NCI-H524 (cell line): Measurements from ENCODE around the gene ST6GALNAC6.
A peak's percentile ranks its signal among the peaks of the same experiment; 100 is the strongest.
"Not testable (repeated sequence)": the region's sequence is repeated elsewhere in the genome, so short reads cannot be mapped to it uniquely, and the experiment has no call there.

Experiments used
- DNase-seq, 2 experiments: peaks; one replicate each; lab custom pipeline; 2025; lab: John Stamatoyannopoulos, UW

Gene ST6GALNAC6

GRCh38 chr9:127873223-127873691 is 26.1 kb downstream of the ST6GALNAC6 start:
- DNase-seq: peak in 1 of 2 experiments; percentile 39

GRCh38 chr9:127872369-127873222 is 26.8 kb downstream of the ST6GALNAC6 start:
- no peak for DNase-seq

- no peak for DNase-seq
Measured at GRCh38 chr9:127871531-127871930, 27.9 kb downstream of the ST6GALNAC6 start.

- no peak for DNase-seq
Measured at GRCh38 chr9:127870887-127871286, 28.5 kb downstream of the ST6GALNAC6 start.

GRCh38 chr9:127870153-127870491 is 29.3 kb downstream of the ST6GALNAC6 start:
- not testable (repeated sequence) for DNase-seq

- peak; percentile 79 to 83 for DNase-seq
Measured at GRCh38 chr9:127869310-127870152, 29.9 kb downstream of the ST6GALNAC6 start.

- no peak for DNase-seq
Measured at GRCh38 chr9:127868278-127868902, 31.0 kb downstream of the ST6GALNAC6 start.

GRCh38 chr9:127867356-127868277 is 31.8 kb downstream of the ST6GALNAC6 start:
- DNase-seq: no peak

- DNase-seq: no peak
Measured at GRCh38 chr9:127866535-127866934, 32.9 kb downstream of the ST6GALNAC6 start.

GRCh38 chr9:127865645-127866464 is 33.5 kb downstream of the ST6GALNAC6 start:
- DNase-seq: no peak

GRCh38 chr9:127863191-127863621 is 36.2 kb downstream of the ST6GALNAC6 start:
- DNase-seq: peak in 1 of 2 experiments; percentile 31

- DNase-seq: no peak
Measured at GRCh38 chr9:127862075-127863011, 37.1 kb downstream of the ST6GALNAC6 start.

- DNase-seq: no peak
Measured at GRCh38 chr9:127860779-127861178, 38.6 kb downstream of the ST6GALNAC6 start.

GRCh38 chr9:127860260-127860659 is 39.1 kb downstream of the ST6GALNAC6 start:
- no peak for DNase-seq

GRCh38 chr9:127858041-127858512 is 41.3 kb downstream of the ST6GALNAC6 start:
- DNase-seq: peak; percentile 95 to 96

- DNase-seq: no peak
Measured at GRCh38 chr9:127857278-127857677, 42.1 kb downstream of the ST6GALNAC6 start.

GRCh38 chr9:127856729-127857116 is 42.7 kb downstream of the ST6GALNAC6 start:
- no peak for DNase-seq

GRCh38 chr9:127856094-127856728 is 43.2 kb downstream of the ST6GALNAC6 start:
- DNase-seq: no peak

- no peak for DNase-seq
Measured at GRCh38 chr9:127855522-127855921, 43.9 kb downstream of the ST6GALNAC6 start.
